Glutamatergic neuron (in vitro differentiated cells): ENCODE data around the gene PAK4. TPM values are rescaled to one million over a fixed set of nuclear protein-coding genes. Genes with fewer than 3 reads are reported as not detected.

ENCODE experiments used
- DNase-seq: peaks from one replicate; pipeline ENCODE4 v3.0.0; 2022
- H3K27ac Mint-ChIP-seq: one replicate; pipeline ENCODE4 v1.8.0; 2020; ENCODE audit warnings: mild to moderate bottlenecking, mixed read lengths, inconsistent platforms; ENCODE audit not compliant: unreplicated experiment
- H3K27me3 Mint-ChIP-seq: one replicate; pipeline ENCODE4 v1.8.0; 2020; ENCODE audit warnings: mild to moderate bottlenecking, moderate library complexity, mixed read lengths, inconsistent platforms; ENCODE audit not compliant: unreplicated experiment
- H3K36me3 Mint-ChIP-seq: one replicate; pipeline ENCODE4 v1.8.0; 2020; ENCODE audit warnings: mild to moderate bottlenecking, mixed read lengths, inconsistent platforms; ENCODE audit not compliant: unreplicated experiment
- H3K4me1 Mint-ChIP-seq: one replicate; pipeline ENCODE4 v1.8.0; 2020; ENCODE audit warnings: mild to moderate bottlenecking, low read depth, mixed read lengths, inconsistent platforms; ENCODE audit not compliant: unreplicated experiment
- H3K4me3 Mint-ChIP-seq: one replicate; pipeline ENCODE4 v1.8.0; 2020; ENCODE audit warnings: mild to moderate bottlenecking, mixed read lengths, inconsistent platforms; ENCODE audit not compliant: unreplicated experiment
- H3K9me3 Mint-ChIP-seq: one replicate; pipeline ENCODE4 v1.8.0; 2020; ENCODE audit warnings: mild to moderate bottlenecking, moderate library complexity, mixed read lengths, inconsistent platforms; ENCODE audit not compliant: unreplicated experiment
- total RNA-seq: library from RNA; stranded (reverse); fragmentation: NEBNext Ultra II Directional; extraction: Animal tissue kit (Norgen Biotek cat#: 25700); gene quantifications from one replicate; pipeline ENCODE4 v1.2.1, GENCODE V29; 2021; ENCODE audit not compliant: unreplicated experiment
- TF ChIP-seq, protein P1 (sequence below): fragments of 200-600 bp; sonication (generic); IDR thresholded peaks from one replicate; pipeline ENCODE4 v1.5.0; 2021; ENCODE audit not compliant: partially characterized antibody, unreplicated experiment

The PAK4 gene
- total RNA-seq, 1 donor from 2014 or later: 52.5 TPM

DNA sequence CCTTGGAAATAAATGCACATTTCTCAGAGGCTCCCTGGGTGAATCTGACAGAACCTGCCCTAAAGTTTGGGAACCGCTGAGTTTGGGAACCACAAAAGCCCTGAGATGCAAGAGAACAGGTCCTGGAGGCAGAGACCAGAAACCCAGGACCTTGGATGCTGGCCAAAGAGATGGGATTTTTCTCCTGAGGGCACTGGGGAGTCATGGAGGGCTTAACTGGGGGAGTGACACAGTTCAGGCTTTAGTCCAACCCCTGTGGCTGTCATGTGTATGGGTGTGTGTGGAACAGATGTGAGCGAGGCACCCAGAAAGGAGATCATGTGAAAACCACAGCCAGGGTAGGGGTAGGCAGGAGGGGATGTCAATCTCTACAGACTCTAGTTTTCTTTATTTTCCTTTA lies 67.3 kb downstream of the PAK4 start:
- Mint-ChIP-seq H3K27ac (no peak overlapping the region), H3K36me3 (no peaks in the 10 kb centered on the region), H3K27me3 (peaks cover 11% of the 10 kb centered on the region), H3K9me3 (peaks cover 12% of the 10 kb centered on the region), H3K4me3 (no peak overlapping the region), H3K4me1 (peaks cover 7% of the 10 kb centered on the region)
- no peak for DNase-seq
- TF ChIP-seq, protein P1, sequence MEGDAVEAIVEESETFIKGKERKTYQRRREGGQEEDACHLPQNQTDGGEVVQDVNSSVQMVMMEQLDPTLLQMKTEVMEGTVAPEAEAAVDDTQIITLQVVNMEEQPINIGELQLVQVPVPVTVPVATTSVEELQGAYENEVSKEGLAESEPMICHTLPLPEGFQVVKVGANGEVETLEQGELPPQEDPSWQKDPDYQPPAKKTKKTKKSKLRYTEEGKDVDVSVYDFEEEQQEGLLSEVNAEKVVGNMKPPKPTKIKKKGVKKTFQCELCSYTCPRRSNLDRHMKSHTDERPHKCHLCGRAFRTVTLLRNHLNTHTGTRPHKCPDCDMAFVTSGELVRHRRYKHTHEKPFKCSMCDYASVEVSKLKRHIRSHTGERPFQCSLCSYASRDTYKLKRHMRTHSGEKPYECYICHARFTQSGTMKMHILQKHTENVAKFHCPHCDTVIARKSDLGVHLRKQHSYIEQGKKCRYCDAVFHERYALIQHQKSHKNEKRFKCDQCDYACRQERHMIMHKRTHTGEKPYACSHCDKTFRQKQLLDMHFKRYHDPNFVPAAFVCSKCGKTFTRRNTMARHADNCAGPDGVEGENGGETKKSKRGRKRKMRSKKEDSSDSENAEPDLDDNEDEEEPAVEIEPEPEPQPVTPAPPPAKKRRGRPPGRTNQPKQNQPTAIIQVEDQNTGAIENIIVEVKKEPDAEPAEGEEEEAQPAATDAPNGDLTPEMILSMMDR: no peak

DNA sequence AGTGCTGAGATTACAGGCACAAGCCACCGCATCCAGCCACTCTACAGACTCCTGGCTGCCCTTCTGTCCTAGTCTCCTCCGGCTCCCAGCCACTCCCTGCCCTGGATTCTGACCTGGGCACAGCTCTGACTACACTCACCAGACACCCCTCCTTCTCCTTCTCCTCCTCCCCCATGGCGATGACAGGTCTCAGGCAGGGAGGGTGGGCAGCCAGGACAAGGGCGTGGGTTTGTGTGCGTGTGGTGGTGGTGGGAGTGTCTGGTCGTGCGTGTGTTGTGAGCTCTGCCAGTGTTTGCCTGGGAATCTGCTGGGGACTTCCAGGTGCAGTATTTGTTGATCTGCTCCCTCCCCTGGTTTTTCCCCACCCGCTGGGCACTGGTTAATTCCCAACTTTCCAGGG lies 68.2 kb downstream of the PAK4 start:
- Mint-ChIP-seq H3K27me3 (peaks cover 12% of the 10 kb centered on the region), H3K4me1 (peaks cover 5% of the 10 kb centered on the region), H3K36me3 (no peaks in the 10 kb centered on the region), H3K27ac (no peak overlapping the region), H3K4me3 (no peak overlapping the region), H3K9me3 (peaks cover 12% of the 10 kb centered on the region)
- TF ChIP-seq, protein P1: no peak
- no peak for DNase-seq

DNA sequence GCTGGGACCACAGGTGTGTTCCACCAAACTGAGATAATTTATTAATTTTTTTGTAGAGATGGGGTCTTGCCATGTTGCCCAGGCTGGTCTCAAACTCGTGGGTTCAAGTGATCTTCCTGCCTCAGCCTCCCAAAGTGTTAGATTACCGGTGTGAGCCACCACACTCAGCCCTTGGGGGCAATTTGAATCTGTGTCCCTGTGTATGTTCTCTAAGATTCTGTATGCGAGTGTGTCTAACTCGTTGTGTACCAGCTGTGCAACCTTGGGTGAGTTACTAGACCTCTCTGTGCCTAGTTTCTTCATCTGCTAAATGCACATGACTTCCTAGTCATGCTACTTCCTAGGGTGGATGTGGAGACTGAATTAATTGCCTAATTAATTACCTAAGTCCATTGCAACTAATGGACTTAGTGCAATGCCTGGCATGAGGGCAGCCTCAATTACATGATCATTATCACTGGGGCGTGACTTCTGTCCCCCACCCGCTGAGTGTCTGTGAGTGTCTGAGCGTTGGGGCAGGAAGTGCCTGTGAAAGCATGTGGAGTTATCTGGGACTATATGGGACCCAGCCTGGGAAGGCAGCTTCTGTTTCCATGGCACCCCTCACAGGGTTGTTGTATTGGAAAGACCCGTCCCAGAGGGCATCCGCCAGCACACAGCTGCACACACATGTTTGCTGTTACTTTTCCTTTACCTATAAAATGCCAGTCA lies 69.4 kb downstream of the PAK4 start:
- Mint-ChIP-seq H3K27me3 (peaks cover 12% of the 10 kb centered on the region), H3K4me1 (peaks cover 2% of the 10 kb centered on the region), H3K36me3 (no peaks in the 10 kb centered on the region), H3K4me3 (no peak overlapping the region), H3K27ac (no peak overlapping the region), H3K9me3 (peaks cover 12% of the 10 kb centered on the region)
- DNase-seq: no peak
- TF ChIP-seq, protein P1: no peak

DNA sequence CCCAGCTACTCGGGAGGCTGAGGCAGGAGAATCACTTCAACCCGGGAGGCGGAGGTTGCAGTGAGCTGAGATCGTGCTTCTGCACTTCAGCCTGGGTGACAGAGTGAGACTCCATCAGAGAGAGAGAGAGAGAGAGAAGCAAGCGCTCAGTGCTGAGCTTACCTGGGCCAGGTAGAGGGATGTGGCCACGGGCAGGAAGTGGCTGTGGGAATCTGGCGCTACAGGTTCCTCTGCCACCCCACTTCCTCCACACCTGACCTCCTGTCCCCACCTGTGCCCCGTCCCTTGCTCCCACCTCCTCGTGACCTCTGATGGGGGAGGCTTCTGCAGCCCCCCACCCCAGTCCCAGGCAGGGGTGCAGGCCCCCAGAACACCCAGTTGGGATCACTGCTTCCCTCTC lies 70.2 kb downstream of the PAK4 start:
- H3K4me3 Mint-ChIP-seq: no peak overlapping the region
- H3K27me3 Mint-ChIP-seq: peaks cover 12% of the 10 kb centered on the region

DNA sequence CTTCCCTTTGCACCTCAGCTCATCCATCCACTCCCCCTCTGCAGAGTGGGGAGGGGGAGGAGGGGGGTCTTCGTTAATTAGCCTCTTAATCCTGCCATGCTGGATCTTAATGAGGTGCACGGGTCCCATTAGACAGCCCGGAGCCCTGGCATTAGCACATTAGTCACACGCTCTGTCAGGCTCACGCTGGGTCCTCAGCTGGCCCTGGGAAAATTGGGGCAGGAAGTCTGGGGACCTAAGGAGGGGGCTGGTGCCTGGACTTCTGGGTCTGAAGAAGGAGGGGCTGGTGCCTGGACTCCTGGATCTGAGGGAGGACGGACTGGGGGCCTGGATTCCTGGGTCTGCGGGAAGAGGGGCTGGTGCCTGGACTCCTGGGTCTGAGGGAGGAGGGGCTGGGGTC lies 70.7 kb downstream of the PAK4 start:
- no peak overlapping the region for H3K4me3 Mint-ChIP-seq
- peaks cover 10% of the 10 kb centered on the region for H3K4me1 Mint-ChIP-seq
- H3K36me3 Mint-ChIP-seq: no peaks in the 10 kb centered on the region
- DNase-seq: no peak
- H3K27me3 Mint-ChIP-seq: peaks cover 12% of the 10 kb centered on the region
- H3K9me3 Mint-ChIP-seq: peaks cover 12% of the 10 kb centered on the region
- no peak overlapping the region for H3K27ac Mint-ChIP-seq
- TF ChIP-seq, protein P1: no peak

More for the DNA sequence above, 70.2 kb downstream of the PAK4 start:
- peaks cover 5% of the 10 kb centered on the region for H3K4me1 Mint-ChIP-seq
- no peak overlapping the region for H3K27ac Mint-ChIP-seq
- no peaks in the 10 kb centered on the region for H3K36me3 Mint-ChIP-seq
- TF ChIP-seq, protein P1: no peak
- H3K9me3 Mint-ChIP-seq: peaks cover 12% of the 10 kb centered on the region
- no peak for DNase-seq
